Measurements from ENCODE around the gene MBNL1.

The MBNL1 gene

DNA sequence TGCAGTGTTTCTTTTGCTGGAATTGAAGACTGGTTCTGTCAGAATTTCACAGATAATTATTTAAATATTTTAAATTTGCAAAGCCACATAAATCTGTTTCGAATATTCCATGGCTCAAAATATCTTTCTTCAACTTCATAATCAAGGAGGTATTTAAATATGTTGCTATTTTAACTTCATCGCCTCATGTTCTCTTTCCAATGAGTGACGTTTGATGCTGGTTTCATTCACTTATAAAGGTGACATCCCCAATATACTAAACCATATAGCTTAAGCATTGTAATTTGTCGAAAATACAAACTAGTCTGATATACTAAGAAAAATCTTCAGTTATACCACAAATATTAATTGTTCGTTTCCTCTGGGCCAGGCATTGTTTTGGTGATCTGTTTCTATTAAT lies 22.5 kb downstream of the MBNL1 start:
- in situ Hi-C loops (cut with HindIII; ENCODE audit: low sequenced_read_pairs): no loop called here
- no peak for DNase-seq (ENCODE audit: low read depth)
- no peak overlapping the region for H3K4me3 ChIP-seq (ENCODE audit: low read depth, low read length)
- TF ChIP-seq, protein P1, sequence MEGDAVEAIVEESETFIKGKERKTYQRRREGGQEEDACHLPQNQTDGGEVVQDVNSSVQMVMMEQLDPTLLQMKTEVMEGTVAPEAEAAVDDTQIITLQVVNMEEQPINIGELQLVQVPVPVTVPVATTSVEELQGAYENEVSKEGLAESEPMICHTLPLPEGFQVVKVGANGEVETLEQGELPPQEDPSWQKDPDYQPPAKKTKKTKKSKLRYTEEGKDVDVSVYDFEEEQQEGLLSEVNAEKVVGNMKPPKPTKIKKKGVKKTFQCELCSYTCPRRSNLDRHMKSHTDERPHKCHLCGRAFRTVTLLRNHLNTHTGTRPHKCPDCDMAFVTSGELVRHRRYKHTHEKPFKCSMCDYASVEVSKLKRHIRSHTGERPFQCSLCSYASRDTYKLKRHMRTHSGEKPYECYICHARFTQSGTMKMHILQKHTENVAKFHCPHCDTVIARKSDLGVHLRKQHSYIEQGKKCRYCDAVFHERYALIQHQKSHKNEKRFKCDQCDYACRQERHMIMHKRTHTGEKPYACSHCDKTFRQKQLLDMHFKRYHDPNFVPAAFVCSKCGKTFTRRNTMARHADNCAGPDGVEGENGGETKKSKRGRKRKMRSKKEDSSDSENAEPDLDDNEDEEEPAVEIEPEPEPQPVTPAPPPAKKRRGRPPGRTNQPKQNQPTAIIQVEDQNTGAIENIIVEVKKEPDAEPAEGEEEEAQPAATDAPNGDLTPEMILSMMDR (IDR thresholded peaks at IDR 0.05; ENCODE audit: low read depth, low read length, missing control alignments): no peak

- TF ChIP-seq, protein P1 (IDR thresholded peaks at IDR 0.05; ENCODE audit: low read depth, low read length, missing control alignments): no peak
- no peak overlapping the region for H3K4me3 ChIP-seq (ENCODE audit: low read depth, low read length)
- DNase-seq (ENCODE audit: low read depth): no peak
- in situ Hi-C loops (cut with HindIII; ENCODE audit: low sequenced_read_pairs): no loop called here
Observed at GRCh38 chr3:152291649-152292066, 22.9 kb downstream of the MBNL1 start.

DNA sequence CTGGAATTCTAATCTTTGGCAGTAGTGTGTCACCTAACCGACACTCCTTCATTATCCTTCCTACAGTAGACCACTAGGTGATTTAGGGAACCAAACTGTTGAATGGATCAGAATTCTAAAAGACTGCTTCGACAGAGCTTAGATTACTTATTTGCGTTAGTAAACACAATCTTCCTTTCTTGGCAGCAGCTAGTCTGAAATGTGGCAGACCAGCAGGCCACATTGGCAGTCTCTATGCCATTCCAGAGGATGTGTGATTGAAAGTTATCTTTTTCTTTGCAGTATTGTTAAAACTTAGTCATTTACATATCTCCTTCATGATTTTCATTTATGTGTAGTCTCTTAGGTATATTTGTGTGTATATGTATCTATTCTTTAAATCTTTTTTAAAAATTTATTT lies 23.6 kb downstream of the MBNL1 start:
- TF ChIP-seq, protein P1 (IDR thresholded peaks at IDR 0.05; ENCODE audit: low read depth, low read length, missing control alignments): no peak
- in situ Hi-C loops (cut with HindIII; ENCODE audit: low sequenced_read_pairs): no loop called here
- no peak overlapping the region for H3K4me3 ChIP-seq (ENCODE audit: low read depth, low read length)
- DNase-seq (ENCODE audit: low read depth): no peak

GRCh38 chr3:152293347-152294006 lies 24.7 kb downstream of the MBNL1 start:
- no peak overlapping the region for H3K4me3 ChIP-seq (ENCODE audit: low read depth, low read length)
- TF ChIP-seq, protein P1 (IDR thresholded peaks at IDR 0.05; ENCODE audit: low read depth, low read length, missing control alignments): no peak
- no peak for DNase-seq (ENCODE audit: low read depth)
- in situ Hi-C loops (cut with HindIII; ENCODE audit: low sequenced_read_pairs): no loop called here

- in situ Hi-C loops (cut with HindIII; ENCODE audit: low sequenced_read_pairs): no loop called here
- TF ChIP-seq, protein P1 (IDR thresholded peaks at IDR 0.05; ENCODE audit: low read depth, low read length, missing control alignments): no peak
- H3K4me3 ChIP-seq (ENCODE audit: low read depth, low read length): no peak overlapping the region
- DNase-seq (ENCODE audit: low read depth): no peak
Observed at GRCh38 chr3:152295344-152295743, 26.6 kb downstream of the MBNL1 start.

DNA sequence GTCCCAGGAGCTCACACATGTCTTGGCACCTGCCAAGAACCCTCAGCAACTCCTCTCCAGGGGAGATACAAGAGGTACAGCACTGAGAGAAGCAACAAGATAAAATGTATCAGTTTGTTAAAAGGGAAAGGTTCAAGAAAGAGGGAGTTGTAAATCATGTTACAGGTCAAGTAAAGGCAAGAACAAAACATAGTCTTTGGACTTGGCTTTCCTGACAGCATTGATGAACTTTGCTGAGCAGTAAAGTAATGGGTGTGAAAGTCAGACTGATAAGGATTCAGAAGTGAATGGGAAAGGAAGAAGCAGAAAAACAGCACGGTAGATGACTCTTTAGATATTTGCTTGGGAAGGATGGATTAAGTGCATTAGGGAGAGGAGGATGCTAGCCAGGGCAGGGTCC lies 27.1 kb downstream of the MBNL1 start:
- no peak for DNase-seq (ENCODE audit: low read depth)
- in situ Hi-C loops (cut with HindIII; ENCODE audit: low sequenced_read_pairs): no loop called here
- no peak overlapping the region for H3K4me3 ChIP-seq (ENCODE audit: low read depth, low read length)
- TF ChIP-seq, protein P1 (IDR thresholded peaks at IDR 0.05; ENCODE audit: low read depth, low read length, missing control alignments): no peak
